Jurkat, Clone E6-1 (cell line): ENCODE data around the gene OSTC. TPM values are rescaled to one million over a fixed set of nuclear protein-coding genes. Genes with fewer than 3 reads are reported as not detected.

ENCODE experiments used
- DNase-seq: peaks from one replicate; pipeline ENCODE4 v3.0.0-alpha.2; 2011; ENCODE audit warnings: low read depth, low spot score
- H3K4me3 ChIP-seq: 2 replicates; pipeline ENCODE4 v1.5.1; 2011; ENCODE audit warnings: mild to moderate bottlenecking, low read length, control low read depth, moderate library complexity
- polyA plus RNA-seq: library from polyadenylated mRNA; unstranded; fragments of >200 nt; gene quantifications from one replicate; pipeline ENCODE4 v1.2.1, GENCODE V29; 2012; ENCODE audit warnings: missing spikeins; ENCODE audit not compliant: insufficient read length, insufficient read depth

The OSTC gene
- 170 TPM for polyA plus RNA-seq

- DNase-seq: peak; percentile 92
- H3K4me3 ChIP-seq: peak within 1 kb of the TSS; percentile 99
Observed at GRCh38 chr4:108650212-108651013, at the start of gene OSTC. TSS of gene OSTC (plus strand) at chr4:108650599. CDS start at chr4:108650656, 57 bp downstream.

GRCh38 chr4:108601106-108601505, 49.3 kb upstream of the OSTC start:
- H3K4me3 ChIP-seq: no peak overlapping the region
- peak; percentile 51 for DNase-seq

GRCh38 chr4:108601532-108601931, 48.9 kb upstream of the OSTC start:
- DNase-seq: peak; percentile 90
- H3K4me3 ChIP-seq: peak overlapping the region; percentile 21

- DNase-seq: peak; percentile 51
- H3K4me3 ChIP-seq: peak overlapping the region; percentile 21
Observed at GRCh38 chr4:108602163-108602562, 48.2 kb upstream of the OSTC start.

- peak; percentile 95 for DNase-seq
- H3K4me3 ChIP-seq: 0 out of 2 replicates have a peak overlapping the region, but pooled peaks have one; percentile 1
Observed at GRCh38 chr4:108607079-108607815, 43.2 kb upstream of the OSTC start.

- peak overlapping the region; percentile 45 for H3K4me3 ChIP-seq
- peak; percentile 92 for DNase-seq
Observed at GRCh38 chr4:108611365-108611764, 39.0 kb upstream of the OSTC start.

- peak overlapping the region; percentile 45 for H3K4me3 ChIP-seq
- DNase-seq: peak; percentile 60
Observed at GRCh38 chr4:108612365-108612764, 38.0 kb upstream of the OSTC start.

- DNase-seq: peak; percentile 74
- peak overlapping the region; percentile 97 for H3K4me3 ChIP-seq
Observed at GRCh38 chr4:108619372-108620100, 30.9 kb upstream of the OSTC start.

- peak; percentile 100 for DNase-seq
- peak within 1 kb of the TSS; percentile 97 for H3K4me3 ChIP-seq
Observed at GRCh38 chr4:108620101-108620932, 30.1 kb upstream of the OSTC start, which contains the start of gene RPL34. TSS of gene RPL34 (plus strand) at chr4:108620576. CDS start at chr4:108621960, 1,384 bp downstream.

- no peak for DNase-seq
- H3K4me3 ChIP-seq: peak overlapping the region; percentile 97
Observed at GRCh38 chr4:108620933-108621905, 29.2 kb upstream of the OSTC start.

GRCh38 chr4:108622022-108622421, 28.4 kb upstream of the OSTC start:
- no peak for DNase-seq
- peak overlapping the region; percentile 97 for H3K4me3 ChIP-seq

GRCh38 chr4:108622828-108623227, 27.6 kb upstream of the OSTC start:
- no peak for DNase-seq
- no peak overlapping the region for H3K4me3 ChIP-seq

GRCh38 chr4:108624263-108625056, 25.9 kb upstream of the OSTC start:
- no peak overlapping the region for H3K4me3 ChIP-seq
- DNase-seq: no peak

- H3K4me3 ChIP-seq: no peak overlapping the region
- no peak for DNase-seq
Observed at GRCh38 chr4:108626056-108626455, 24.3 kb upstream of the OSTC start.

- H3K4me3 ChIP-seq: no peak overlapping the region
- no peak for DNase-seq
Observed at GRCh38 chr4:108628411-108628810, 22.0 kb upstream of the OSTC start.

- DNase-seq: no peak
- H3K4me3 ChIP-seq: no peak overlapping the region
Observed at GRCh38 chr4:108635070-108635655, 15.2 kb upstream of the OSTC start.
